IPS-20b (cell line): ENCODE results near the gene TFDP1.

ENCODE experiments used
- H3K27ac ChIP-seq: one replicate; pipeline ENCODE4 v1.5.1; 2013; ENCODE audit warnings: low read length
- H3K27me3 ChIP-seq: 2 replicates; pipeline ENCODE4 v1.6.1; 2013; ENCODE audit warnings: mild to moderate bottlenecking, low read length, inconsistent platforms; ENCODE audit not compliant: insufficient read depth
- H3K36me3 ChIP-seq: 2 replicates; pipeline ENCODE4 v1.6.1; 2013; ENCODE audit warnings: low read depth, mild to moderate bottlenecking, inconsistent platforms, low read length, moderate library complexity; ENCODE audit not compliant: insufficient read depth
- H3K4me1 ChIP-seq: 2 replicates; pipeline ENCODE4 v1.6.1; 2013; ENCODE audit warnings: mild to moderate bottlenecking, control low read depth, inconsistent platforms, low read length, moderate library complexity; ENCODE audit not compliant: insufficient read depth
- H3K4me3 ChIP-seq: 2 replicates; pipeline ENCODE4 v1.5.1; 2013; ENCODE audit warnings: mild to moderate bottlenecking, low read length, inconsistent platforms
- H3K9ac ChIP-seq: 2 replicates; pipeline ENCODE4 v1.6.1; 2013; ENCODE audit warnings: low read depth, mild to moderate bottlenecking, inconsistent platforms, low read length, moderate library complexity
- H3K9me3 ChIP-seq: 2 replicates; pipeline ENCODE4 v1.6.1; 2013; ENCODE audit warnings: mild to moderate bottlenecking, low read depth, low read length, inconsistent platforms; ENCODE audit not compliant: insufficient read depth

The TFDP1 gene

GRCh38 chr13:113581871-113582270, 2.7 kb upstream of the TFDP1 start:
- Histone ChIP-seq H3K4me3 (no peak overlapping the region), H3K9me3 (peaks cover 3% of the 10 kb centered on the region; the same call in 1 of the 2 replicates), H3K9ac (no peak overlapping the region), H3K27ac (no peak overlapping the region), H3K36me3 (peaks cover 10% of the 10 kb centered on the region), H3K4me1 (no peaks in the 10 kb centered on the region), H3K27me3 (no peaks in the 10 kb centered on the region)

- H3K9ac ChIP-seq, result no peak overlapping the region
- H3K9me3 ChIP-seq, result no peaks in the 10 kb centered on the region
- no peaks in the 10 kb centered on the region for H3K4me1 ChIP-seq
- no peak overlapping the region for H3K4me3 ChIP-seq
- H3K36me3 ChIP-seq, result peaks cover 20% of the 10 kb centered on the region
- no peaks in the 10 kb centered on the region for H3K27me3 ChIP-seq
- no peak overlapping the region for H3K27ac ChIP-seq
Measured at GRCh38 chr13:113582841-113583631, 1.5 kb upstream of the TFDP1 start.

GRCh38 chr13:113584870-113585671, 518 bp downstream of the TFDP1 start:
- no peaks in the 10 kb centered on the region for H3K9me3 ChIP-seq
- H3K4me1 ChIP-seq, result no peaks in the 10 kb centered on the region
- peak overlapping the region; percentile 82 for H3K4me3 ChIP-seq
- no peak overlapping the region for H3K27ac ChIP-seq
- H3K36me3 ChIP-seq, result peaks cover 35% of the 10 kb centered on the region
- peak overlapping the region; percentile 70 for H3K9ac ChIP-seq
- no peaks in the 10 kb centered on the region for H3K27me3 ChIP-seq

GRCh38 chr13:113585896-113586295, 1.3 kb downstream of the TFDP1 start:
- no peaks in the 10 kb centered on the region for H3K9me3 ChIP-seq
- H3K4me1 ChIP-seq, result no peaks in the 10 kb centered on the region
- H3K9ac ChIP-seq, result peak overlapping the region; percentile 70; the same call in 1 of the 2 replicates
- H3K27me3 ChIP-seq, result no peaks in the 10 kb centered on the region
- no peak overlapping the region for H3K27ac ChIP-seq
- H3K4me3 ChIP-seq, result peak overlapping the region; percentile 82
- H3K36me3 ChIP-seq, result peaks cover 35% of the 10 kb centered on the region

GRCh38 chr13:113586661-113587479, 2.3 kb downstream of the TFDP1 start:
- Histone ChIP-seq H3K27me3 (no peaks in the 10 kb centered on the region), H3K4me1 (no peaks in the 10 kb centered on the region), H3K9ac (no peak overlapping the region), H3K9me3 (no peaks in the 10 kb centered on the region), H3K36me3 (peaks cover 41% of the 10 kb centered on the region), H3K27ac (no peak overlapping the region), H3K4me3 (no peak overlapping the region)

GRCh38 chr13:113588394-113589111, 4.0 kb downstream of the TFDP1 start:
- Histone ChIP-seq H3K36me3 (peaks cover 50% of the 10 kb centered on the region), H3K27me3 (no peaks in the 10 kb centered on the region), H3K4me1 (no peaks in the 10 kb centered on the region), H3K27ac (no peak overlapping the region), H3K9ac (no peak overlapping the region), H3K4me3 (no peak overlapping the region), H3K9me3 (no peaks in the 10 kb centered on the region)

- H3K36me3 ChIP-seq, result peaks cover 51% of the 10 kb centered on the region
- no peak overlapping the region for H3K4me3 ChIP-seq
- no peaks in the 10 kb centered on the region for H3K9me3 ChIP-seq
- no peaks in the 10 kb centered on the region for H3K27me3 ChIP-seq
- H3K4me1 ChIP-seq, result no peaks in the 10 kb centered on the region
- no peak overlapping the region for H3K9ac ChIP-seq
- no peak overlapping the region for H3K27ac ChIP-seq
Measured at GRCh38 chr13:113589251-113589960, 4.9 kb downstream of the TFDP1 start.

GRCh38 chr13:113589961-113590339, 5.4 kb downstream of the TFDP1 start:
- Histone ChIP-seq H3K4me3 (no peak overlapping the region), H3K36me3 (peaks cover 56% of the 10 kb centered on the region), H3K9me3 (no peaks in the 10 kb centered on the region), H3K27me3 (no peaks in the 10 kb centered on the region), H3K9ac (no peak overlapping the region), H3K4me1 (no peaks in the 10 kb centered on the region), H3K27ac (no peak overlapping the region)

GRCh38 chr13:113591750-113592149, 7.2 kb downstream of the TFDP1 start:
- Histone ChIP-seq H3K36me3 (peaks cover 55% of the 10 kb centered on the region), H3K27me3 (no peaks in the 10 kb centered on the region), H3K4me3 (no peak overlapping the region), H3K9me3 (no peaks in the 10 kb centered on the region), H3K27ac (no peak overlapping the region), H3K4me1 (no peaks in the 10 kb centered on the region), H3K9ac (no peak overlapping the region)

- no peak overlapping the region for H3K9ac ChIP-seq
- no peaks in the 10 kb centered on the region for H3K27me3 ChIP-seq
- H3K27ac ChIP-seq, result no peak overlapping the region
- no peak overlapping the region for H3K4me3 ChIP-seq
- H3K9me3 ChIP-seq, result no peaks in the 10 kb centered on the region
- H3K36me3 ChIP-seq, result peaks cover 55% of the 10 kb centered on the region
- H3K4me1 ChIP-seq, result no peaks in the 10 kb centered on the region
Measured at GRCh38 chr13:113592571-113592970, 8.0 kb downstream of the TFDP1 start.
